Gastrocnemius medialis (tissue), 4 donors: ENCODE measurements around the gene GSG1. TPM values are rescaled to one million over a fixed set of nuclear protein-coding genes. Genes with fewer than 3 reads are reported as not detected.

Experiments
- ATAC-seq, 2 donors: fragments of 150-250 bp; one replicate each; pipeline ENCODE4 v1.9.1; 2016
- DNase-seq, 2 donors: peaks; one replicate each; pipeline ENCODE4 v3.0.0-alpha.2; 2019
- H3K27ac ChIP-seq, 4 donors: fragments of 200-600 bp; sonication (generic); 1 replicate in 1 of 4; 2 replicates in 3 of 4; pipeline ENCODE4 v1.5.1; 2016 to 2018; ENCODE audit warnings: mild to moderate bottlenecking in 2 of 4, moderate library complexity in 1 of 4
- H3K27me3 ChIP-seq, 3 donors: fragments of 200-600 bp; sonication (generic) in 2 of 3; 1 replicate in 1 of 3; 2 replicates in 2 of 3; pipeline versions ENCODE4 v1.5.1 to v1.6.0; 2016 to 2019; ENCODE audit warnings: mild to moderate bottlenecking in 1 of 3, moderate library complexity in 1 of 3
- H3K36me3 ChIP-seq, 2 donors: fragments of 200-600 bp; sonication (generic) in 1 of 2; one replicate each; pipeline ENCODE4 v1.5.1; 2017 to 2018
- H3K4me1 ChIP-seq, 2 donors: fragments of 200-600 bp; sonication (generic) in 1 of 2; one replicate each; pipeline ENCODE4 v1.5.1; 2016 to 2017; ENCODE audit warnings: mild to moderate bottlenecking in 2 of 2
- H3K4me3 ChIP-seq, 4 donors: fragments of 200-600 bp; sonication (generic) in 3 of 4; 1 replicate in 1 of 4; 2 replicates in 3 of 4; pipeline ENCODE4 v1.5.1; 2016 to 2019; ENCODE audit warnings: mild to moderate bottlenecking in 2 of 4
- H3K9me3 ChIP-seq, 3 donors: fragments of 200-600 bp; sonication (generic) in 2 of 3; 1 replicate in 1 of 3; 2 replicates in 2 of 3; pipeline ENCODE4 v1.5.1; 2016 to 2019
- POLR2A ChIP-seq, 2 donors: fragments of 450-650 bp; IDR thresholded peaks; one replicate each; pipeline ENCODE4 v1.6.1; 2017; ENCODE audit warnings: antibody characterized with exemption in 2 of 2, mild to moderate bottlenecking in 2 of 2, moderate library complexity in 2 of 2
- in situ Hi-C, 4 donors: fragments of 200-750 bp; cut with MboI; loops; one replicate each; pipeline versions ENCODE4 v1.15.0 to v1.8.0; 2017; ENCODE audit warnings: low sequenced_read_pairs in 4 of 4
- intact Hi-C: fragments of 100-400 bp; cut with DNase I; formaldehyde crosslinking; loops from one replicate; pipeline ENCODE4 v1.15.1; 2023; ENCODE audit warnings: low total_unique reads
- total RNA-seq, 4 donors: library from RNA; depleted of rRNA; stranded (reverse); fragments of >200 nt; gene quantifications; one replicate each; pipeline versions ENCODE4 v1.1.0 to v1.2.3, GENCODE V29; 2016
- TF ChIP-seq, protein P1 (sequence below), 5 experiments: fragments of 450-650 bp in 3 of 5; fragments of 200-600 bp in 2 of 5; sonication (generic) in 2 of 5; IDR thresholded peaks in 4 of 5; conservative IDR thresholded peaks in 1 of 5; 1 replicate in 4 of 5; 2 replicates in 1 of 5; pipeline ENCODE4 v1.5.1; 2016 to 2019; ENCODE audit warnings: antibody characterized with exemption in 5 of 5, mild to moderate bottlenecking in 3 of 5, moderate library complexity in 3 of 5

The GSG1 gene
- total RNA-seq, 4 donors from 2014 or later: not detected

DNA sequence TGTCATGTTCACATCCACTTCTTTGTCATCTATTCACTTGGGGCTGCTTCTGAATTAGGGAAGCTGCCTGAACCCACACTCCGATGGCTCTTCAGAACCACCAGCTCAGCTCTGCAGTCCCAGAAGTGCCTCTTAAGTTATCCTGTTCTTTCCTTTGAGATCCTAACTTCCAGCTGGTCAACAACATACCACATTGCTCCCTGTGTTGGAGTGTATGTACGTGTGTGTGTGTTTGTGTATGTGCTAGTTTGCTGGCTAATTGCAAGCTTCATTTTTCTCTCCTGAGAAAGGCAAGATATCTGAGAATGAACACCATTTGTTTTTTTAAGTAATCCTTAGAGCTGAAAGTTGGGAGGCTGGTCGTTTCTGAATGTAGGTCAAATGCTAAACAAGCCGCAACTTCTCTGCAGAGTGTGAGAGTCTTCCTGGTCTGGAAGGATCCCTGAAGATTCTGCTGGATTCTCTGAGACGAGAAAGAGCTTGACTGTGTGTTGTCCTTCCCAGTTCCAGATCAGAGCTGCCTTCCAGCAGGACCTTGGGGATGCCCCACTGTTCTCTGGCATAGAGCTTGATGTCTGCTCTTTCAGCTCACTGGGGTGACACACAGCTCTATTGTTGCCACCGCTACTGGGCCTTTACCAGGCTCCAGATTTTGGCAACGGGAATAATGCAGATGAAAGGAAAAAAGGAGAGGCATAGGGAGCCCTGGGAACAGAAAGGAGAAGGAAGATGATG, 839 bp downstream of the GSG1 start:
- in situ Hi-C loops (no loop called here), intact Hi-C loops (loop anchor here (5.0 kb wide), 2 partner anchors 45 to 185 kb away; no protein-coding TSS in a partner anchor)
- H3K27ac ChIP-seq: peak overlapping the region; percentile 83 to 84 (median 83)
- ATAC-seq: no peak
- H3K27me3 ChIP-seq: no peaks in the 10 kb centered on the region
- H3K36me3 ChIP-seq: no peaks in the 10 kb centered on the region
- peaks cover 19 to 32% of the 10 kb centered on the region in 2 donors for H3K4me1 ChIP-seq
- no peaks in the 10 kb centered on the region for H3K9me3 ChIP-seq
- no peak for DNase-seq
- H3K4me3 ChIP-seq: no peak overlapping the region
- TF ChIP-seq POLR2A (IDR thresholded peaks at IDR 0.05): no peak
- TF ChIP-seq, protein P1, sequence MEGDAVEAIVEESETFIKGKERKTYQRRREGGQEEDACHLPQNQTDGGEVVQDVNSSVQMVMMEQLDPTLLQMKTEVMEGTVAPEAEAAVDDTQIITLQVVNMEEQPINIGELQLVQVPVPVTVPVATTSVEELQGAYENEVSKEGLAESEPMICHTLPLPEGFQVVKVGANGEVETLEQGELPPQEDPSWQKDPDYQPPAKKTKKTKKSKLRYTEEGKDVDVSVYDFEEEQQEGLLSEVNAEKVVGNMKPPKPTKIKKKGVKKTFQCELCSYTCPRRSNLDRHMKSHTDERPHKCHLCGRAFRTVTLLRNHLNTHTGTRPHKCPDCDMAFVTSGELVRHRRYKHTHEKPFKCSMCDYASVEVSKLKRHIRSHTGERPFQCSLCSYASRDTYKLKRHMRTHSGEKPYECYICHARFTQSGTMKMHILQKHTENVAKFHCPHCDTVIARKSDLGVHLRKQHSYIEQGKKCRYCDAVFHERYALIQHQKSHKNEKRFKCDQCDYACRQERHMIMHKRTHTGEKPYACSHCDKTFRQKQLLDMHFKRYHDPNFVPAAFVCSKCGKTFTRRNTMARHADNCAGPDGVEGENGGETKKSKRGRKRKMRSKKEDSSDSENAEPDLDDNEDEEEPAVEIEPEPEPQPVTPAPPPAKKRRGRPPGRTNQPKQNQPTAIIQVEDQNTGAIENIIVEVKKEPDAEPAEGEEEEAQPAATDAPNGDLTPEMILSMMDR (IDR thresholded peaks at IDR 0.05 in 4 of 5, conservative IDR thresholded peaks at IDR 0.05 in 1 of 5): no peak

DNA sequence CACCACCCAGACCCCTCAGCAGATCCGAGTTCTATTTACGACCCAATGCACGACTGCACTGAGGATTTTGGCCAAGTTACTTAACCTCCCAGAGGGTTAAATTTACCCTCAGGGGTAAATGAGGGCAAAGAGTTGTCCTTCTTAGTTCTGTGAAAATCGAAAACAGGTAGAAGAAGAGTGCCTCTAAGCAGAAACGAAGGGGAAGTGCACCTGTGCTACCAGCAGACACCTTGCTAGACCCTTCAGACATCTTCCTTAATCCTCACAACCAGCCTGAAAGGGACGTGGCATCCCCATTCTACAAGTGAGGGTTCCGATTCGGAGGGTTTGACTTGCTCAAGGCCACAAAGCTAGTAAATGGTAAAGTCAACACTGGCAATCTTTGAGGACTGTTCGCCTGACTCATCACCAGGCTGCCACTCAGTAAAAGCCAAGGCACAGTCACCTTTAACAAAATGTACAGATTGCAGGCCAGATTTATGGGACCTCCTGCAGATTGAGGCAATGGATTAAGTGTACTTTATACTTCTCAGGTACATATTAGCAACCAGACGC, 1.6 kb downstream of the GSG1 start:
- in situ Hi-C loops: no loop called here
- no peaks in the 10 kb centered on the region for H3K36me3 ChIP-seq
- H3K9me3 ChIP-seq: no peaks in the 10 kb centered on the region
- TF ChIP-seq, protein P1 (IDR thresholded peaks at IDR 0.05 in 4 of 5, conservative IDR thresholded peaks at IDR 0.05 in 1 of 5): no peak
- TF ChIP-seq POLR2A (IDR thresholded peaks at IDR 0.05): no peak
- ATAC-seq (no peak), DNase-seq (no peak)
- intact Hi-C loops: loop anchor here (5.0 kb wide), 2 partner anchors 45 to 185 kb away; no protein-coding TSS in a partner anchor
- H3K27ac ChIP-seq: peak overlapping the region; percentile 83 to 84 (median 83)
- H3K4me1 ChIP-seq: peaks cover 19 to 32% of the 10 kb centered on the region in 2 donors
- peak overlapping the region; percentile 58 to 75 (median 65) for H3K4me3 ChIP-seq
- H3K27me3 ChIP-seq: no peaks in the 10 kb centered on the region

DNA sequence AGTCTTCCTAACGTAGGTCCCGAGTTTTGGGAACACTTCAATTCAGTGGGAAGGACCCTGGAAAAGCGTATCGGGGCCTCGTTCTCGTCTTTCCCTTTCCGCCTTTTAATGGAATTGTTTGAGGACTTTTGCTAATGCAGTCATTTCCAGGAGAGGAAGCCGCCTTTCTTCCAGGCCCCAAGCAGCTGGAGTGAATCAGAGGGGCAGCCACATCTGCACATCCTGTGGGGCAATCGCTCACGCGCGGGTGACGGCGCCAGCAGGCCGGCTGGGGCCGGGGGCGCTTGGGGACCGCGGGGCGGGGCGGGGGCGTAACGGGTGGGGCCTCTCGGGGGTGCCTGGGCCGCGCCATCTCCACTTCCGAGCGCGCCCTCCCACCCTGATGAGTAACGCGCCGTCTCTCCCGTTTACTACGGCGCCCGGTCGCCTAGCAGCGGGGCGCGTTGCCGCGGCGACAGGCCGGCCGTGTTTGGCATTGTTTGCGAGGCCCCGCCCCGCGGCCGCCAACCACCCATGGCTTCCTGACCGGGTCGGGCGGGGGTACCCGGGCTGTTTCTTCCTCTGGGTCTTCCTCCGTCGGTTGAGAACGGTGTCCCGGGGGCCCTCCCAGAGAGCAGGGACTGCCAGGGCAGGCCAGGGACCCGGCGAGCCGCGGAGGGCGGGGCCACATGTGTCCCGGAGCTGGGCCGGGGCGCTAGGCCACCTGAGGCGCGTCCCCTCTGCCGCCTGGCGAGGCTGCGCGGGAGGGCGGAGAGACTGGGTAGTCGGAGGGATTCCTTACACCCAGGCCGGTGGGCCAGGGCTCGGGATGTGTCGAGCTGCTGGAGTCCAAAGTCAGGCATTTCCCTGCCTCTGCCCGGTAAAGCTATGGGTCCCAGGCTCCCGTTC, 2.3 kb downstream of the GSG1 start:
- in situ Hi-C loops: no loop called here
- Histone ChIP-seq H3K27ac (peak overlapping the region; percentile 83 to 84 (median 83)), H3K36me3 (no peaks in the 10 kb centered on the region), H3K4me3 (peak overlapping the region; percentile 58 to 75 (median 65)), H3K9me3 (no peaks in the 10 kb centered on the region), H3K4me1 (peaks cover 19 to 32% of the 10 kb centered on the region in 2 donors), H3K27me3 (no peaks in the 10 kb centered on the region)
- TF ChIP-seq POLR2A (IDR thresholded peaks at IDR 0.05): peak in 1 of 2 donors; percentile 28
- TF ChIP-seq, protein P1 (IDR thresholded peaks at IDR 0.05 in 4 of 5, conservative IDR thresholded peaks at IDR 0.05 in 1 of 5): no peak
- intact Hi-C loops: loop anchor here (5.0 kb wide), 2 partner anchors 46 to 184 kb away; no protein-coding TSS in a partner anchor
- DNase-seq: peak; percentile 71 to 79
- ATAC-seq: peak; percentile 60 to 62

DNA sequence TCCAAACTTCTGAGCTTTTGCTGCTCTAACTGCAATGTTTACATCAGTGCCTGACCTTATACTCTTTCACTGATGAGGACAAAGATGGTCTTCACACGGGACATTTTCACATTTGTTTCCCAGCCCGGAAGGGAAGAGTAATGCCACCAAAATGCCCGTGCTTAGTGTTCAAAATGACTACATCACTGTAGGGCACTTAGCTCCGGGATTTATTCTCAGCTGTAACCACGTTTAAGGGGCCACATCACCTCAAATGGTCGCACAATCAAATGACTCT, 2.9 kb downstream of the GSG1 start:
- ATAC-seq: no peak
- peak overlapping the region; percentile 83 to 84 (median 83) for H3K27ac ChIP-seq
- DNase-seq: no peak
- H3K4me3 ChIP-seq: peak overlapping the region; percentile 58 to 75 (median 65)
- H3K36me3 ChIP-seq: no peaks in the 10 kb centered on the region
- intact Hi-C loops: loop anchor here (5.0 kb wide), 2 partner anchors 47 to 183 kb away; no protein-coding TSS in a partner anchor
- no peak for TF ChIP-seq POLR2A (IDR thresholded peaks at IDR 0.05)
- TF ChIP-seq, protein P1 (IDR thresholded peaks at IDR 0.05 in 4 of 5, conservative IDR thresholded peaks at IDR 0.05 in 1 of 5): no peak
- H3K4me1 ChIP-seq: peaks cover 19 to 32% of the 10 kb centered on the region in 2 donors
- H3K27me3 ChIP-seq: no peaks in the 10 kb centered on the region
- in situ Hi-C loops: no loop called here
- H3K9me3 ChIP-seq: no peaks in the 10 kb centered on the region
